GM23248 (cell line): ENCODE data around the gene PRKCB. TPM values are rescaled to one million over a fixed set of nuclear protein-coding genes. Genes with fewer than 3 reads are reported as not detected.

Source experiments
- DNase-seq: peaks from one replicate; pipeline ENCODE4 v3.0.0-alpha.2; 2015
- H2AFZ ChIP-seq: fragments of 200-600 bp; sonication (generic); 2 replicates; pipeline ENCODE4 v1.6.1; 2016; ENCODE audit warnings: antibody characterized with exemption
- H3F3A ChIP-seq: fragments of 200-600 bp; sonication (generic); 2 replicates; pipeline ENCODE4 v1.6.1; 2016; ENCODE audit warnings: mild to moderate bottlenecking, antibody characterized with exemption, mixed run types; ENCODE audit not compliant: insufficient read depth
- H3K27ac ChIP-seq: fragments of 200-600 bp; sonication (generic); 2 replicates; pipeline ENCODE4 v1.5.1; 2016; ENCODE audit warnings: mild to moderate bottlenecking
- H3K27me3 ChIP-seq: fragments of 200-600 bp; sonication (generic); replicated peaks from 2 replicates; pipeline ENCODE4 v1.6.1; 2016; ENCODE audit warnings: mild to moderate bottlenecking; ENCODE audit not compliant: insufficient read depth
- H3K36me3 ChIP-seq: fragments of 200-600 bp; sonication (generic); 2 replicates; pipeline ENCODE4 v1.6.1; 2016; ENCODE audit warnings: low read depth, mild to moderate bottlenecking
- H3K4me1 ChIP-seq: fragments of 200-600 bp; sonication (generic); 2 replicates; pipeline ENCODE4 v1.6.1; 2016; ENCODE audit warnings: mild to moderate bottlenecking; ENCODE audit not compliant: insufficient read depth
- H3K4me2 ChIP-seq: fragments of 200-600 bp; sonication (generic); one replicate; pipeline ENCODE4 v1.6.1; 2016; ENCODE audit warnings: mild to moderate bottlenecking; ENCODE audit not compliant: unreplicated experiment
- H3K4me3 ChIP-seq: fragments of 200-600 bp; sonication (generic); 2 replicates; pipeline ENCODE4 v1.5.1; 2016; ENCODE audit warnings: mild to moderate bottlenecking
- H3K79me2 ChIP-seq: fragments of 200-600 bp; sonication (generic); 2 replicates; pipeline ENCODE4 v1.6.1; 2016; ENCODE audit warnings: mild to moderate bottlenecking; ENCODE audit not compliant: insufficient read depth
- H3K9ac ChIP-seq: fragments of 200-600 bp; sonication (generic); 2 replicates; pipeline ENCODE4 v1.6.1; 2016; ENCODE audit warnings: mild to moderate bottlenecking
- H3K9me2 ChIP-seq: fragments of 200-600 bp; sonication (generic); 2 replicates; pipeline ENCODE4 v1.6.1; 2016; ENCODE audit warnings: mixed run types, mild to moderate bottlenecking, moderate library complexity; ENCODE audit not compliant: insufficient read depth
- H3K9me3 ChIP-seq: fragments of 200-600 bp; sonication (generic); one replicate; pipeline ENCODE4 v1.6.1; 2017; ENCODE audit warnings: low read depth
- H4K20me1 ChIP-seq: fragments of 200-600 bp; sonication (generic); 2 replicates; pipeline ENCODE4 v1.6.0; 2016; ENCODE audit not compliant: insufficient read depth
- EZH2 ChIP-seq: fragments of 200-600 bp; sonication (generic); IDR thresholded peaks from 2 replicates; pipeline ENCODE4 v1.6.1; 2018; ENCODE audit warnings: antibody characterized with exemption, mild to moderate bottlenecking; ENCODE audit not compliant: insufficient read depth, poor library complexity, severe bottlenecking
- EZH2phosphoT487 ChIP-seq: fragments of 200-600 bp; sonication (generic); IDR thresholded peaks from 2 replicates; pipeline ENCODE4 v1.6.1; 2018; ENCODE audit warnings: antibody characterized with exemption, moderate library complexity, mild to moderate bottlenecking, low read depth; ENCODE audit not compliant: insufficient read depth
- WGBS, 2 experiments: methylation state at CpG; one replicate each; pipeline ENCODE4 v1.1.6; 2015 to 2017; ENCODE audit warnings: low lambda C conversion rate in 2 of 2, low coverage in 1 of 2; ENCODE audit errors: missing lambda C conversion rate in 2 of 2; 5-methylcytosine and 5-hydroxymethylcytosine counted together
- in situ Hi-C: fragments of 300-500 bp; cut with MboI; formaldehyde crosslinking; loops from 2 replicates; pipeline ENCODE4 v1.15.0; 2020
- polyA plus RNA-seq: library from polyadenylated mRNA; unstranded; fragments of >200 nt; fragmentation: Nextera tagmentation; extraction: Ambion mirVana; gene quantifications from 2 replicates; pipeline ENCODE4 v1.2.1, GENCODE V29; 2016
- total RNA-seq: library from RNA; depleted of rRNA; stranded (reverse); fragments of >200 nt; shearing (Covaris generic); gene quantifications from 2 replicates; pipeline ENCODE4 v1.2.3, GENCODE V29; 2014

Gene PRKCB
- total and polyA plus RNA-seq, 2 experiments from 2014 or later = not detected

DNA sequence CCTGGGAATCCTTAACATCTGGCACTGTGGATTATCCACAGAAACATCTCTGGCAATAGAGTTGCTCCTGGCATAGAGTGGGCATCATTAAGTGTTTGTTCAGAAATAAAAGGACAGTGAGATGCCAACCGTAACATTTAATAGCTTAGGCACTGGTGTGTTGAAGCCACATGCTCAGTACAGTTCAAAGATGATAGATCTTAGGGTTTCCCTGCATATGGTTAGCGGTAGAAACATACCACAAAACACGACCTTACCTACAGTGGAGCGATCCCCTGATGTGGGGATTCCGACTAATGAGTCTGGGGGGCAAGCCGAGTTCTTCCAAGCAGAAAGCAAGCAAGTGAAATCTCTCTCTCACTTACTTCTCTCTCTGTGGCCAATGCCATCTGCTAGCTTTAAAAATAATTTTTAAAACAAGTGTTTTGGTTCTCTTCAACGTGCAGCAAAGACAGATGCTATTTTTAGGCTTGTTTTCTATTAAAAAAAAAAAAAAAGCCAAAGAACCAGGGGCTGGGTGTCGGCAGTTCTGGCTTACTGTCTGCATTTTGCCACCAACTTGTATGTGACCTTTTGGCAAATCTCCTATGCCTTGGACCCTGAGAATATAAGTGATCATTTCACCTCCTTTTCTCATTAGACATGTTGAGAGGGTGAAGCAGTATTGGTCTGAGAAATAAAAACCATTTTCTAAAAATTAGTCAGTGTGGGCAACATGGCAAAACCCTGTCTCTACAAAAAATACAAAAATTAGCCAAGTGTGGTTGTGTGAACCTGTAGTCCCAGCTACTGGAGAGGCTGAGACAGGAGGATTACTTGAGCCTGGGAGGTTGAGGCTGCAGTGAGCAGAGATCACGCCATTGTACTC lies 331.1 kb downstream of the PRKCB start:
- Histone ChIP-seq H3K27ac (no peak overlapping the region), H3K79me2 (no peaks in the 10 kb centered on the region), H3K9ac (no peak overlapping the region), H3K4me3 (no peak overlapping the region), H3K4me2 (no peak overlapping the region), H3K9me2 (no peaks in the 10 kb centered on the region), H3F3A (no peaks in the 10 kb centered on the region), H3K36me3 (no peaks in the 10 kb centered on the region), H3K4me1 (no peaks in the 10 kb centered on the region), H4K20me1 (no peaks in the 10 kb centered on the region), H3K27me3 (no peaks in the 10 kb centered on the region), H3K9me3 (no peaks in the 10 kb centered on the region), H2AFZ (no peak overlapping the region)
- TF ChIP-seq EZH2phosphoT487 = no peak
- TF ChIP-seq EZH2 = no peak
- in situ Hi-C loops = no loop called here
- DNase-seq = no peak
- 16 to 19% methylated on average over 9 of the region's 9 CpGs for WGBS, 2 experiments

DNA sequence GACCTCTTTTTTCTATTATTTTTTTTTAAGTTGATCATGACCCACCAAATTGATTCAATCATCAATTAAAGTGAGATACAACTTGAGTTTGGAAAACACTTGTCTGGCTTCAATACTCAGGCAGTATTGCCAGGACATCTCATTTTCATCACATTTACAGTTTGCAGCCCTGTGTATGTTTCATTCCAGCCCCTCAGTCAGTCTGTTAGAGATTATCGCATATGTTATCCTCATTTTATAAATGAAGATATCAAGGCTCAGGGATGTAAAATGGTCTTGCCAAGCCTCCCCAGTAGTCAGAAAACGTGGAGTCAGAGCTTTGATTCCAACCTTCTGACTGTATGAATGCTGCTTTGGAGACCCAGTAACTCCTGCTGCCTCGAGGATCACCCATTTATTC lies 333.1 kb downstream of the PRKCB start:
- no peak overlapping the region for H3K4me3 ChIP-seq
- WGBS, 2 experiments = 29 to 38% methylated on average over 3 of the region's 3 CpGs
- in situ Hi-C loops = no loop called here

DNA sequence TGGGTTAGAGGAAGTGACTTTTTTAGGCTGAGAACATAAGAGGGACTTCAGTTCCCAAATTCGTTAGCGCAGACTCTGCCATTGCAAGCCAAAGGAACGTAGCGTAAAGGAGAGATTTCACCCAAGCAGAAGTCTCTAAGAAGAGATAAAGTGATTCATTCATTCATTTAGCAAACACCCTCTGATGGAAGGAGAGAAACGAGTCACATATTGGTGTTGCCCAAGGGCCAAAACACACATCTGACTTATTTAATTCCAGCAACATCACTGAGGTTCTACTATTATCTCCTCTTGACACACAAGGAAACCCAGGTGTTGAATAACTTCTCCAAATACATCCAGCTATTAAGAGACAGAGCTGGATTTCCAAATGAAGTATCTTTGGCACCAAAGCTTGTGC lies 334.6 kb downstream of the PRKCB start:
- no peaks in the 10 kb centered on the region for H3K27me3 ChIP-seq
- no peaks in the 10 kb centered on the region for H3F3A ChIP-seq
- no peak for TF ChIP-seq EZH2phosphoT487
- no peak for TF ChIP-seq EZH2
- no peak overlapping the region for H2AFZ ChIP-seq
- WGBS, 2 experiments = 44 to 49% methylated on average over 5 of the region's 5 CpGs
- no peak overlapping the region for H3K4me2 ChIP-seq
- no peaks in the 10 kb centered on the region for H3K9me3 ChIP-seq
- H3K4me1 ChIP-seq = no peaks in the 10 kb centered on the region
- H3K36me3 ChIP-seq = no peaks in the 10 kb centered on the region
- no peak overlapping the region for H3K9ac ChIP-seq
- H3K4me3 ChIP-seq = no peak overlapping the region
- DNase-seq = no peak
- no peaks in the 10 kb centered on the region for H4K20me1 ChIP-seq
- H3K79me2 ChIP-seq = no peaks in the 10 kb centered on the region
- no peak overlapping the region for H3K27ac ChIP-seq
- in situ Hi-C loops = no loop called here
- no peaks in the 10 kb centered on the region for H3K9me2 ChIP-seq

More for the DNA sequence above, 333.1 kb downstream of the PRKCB start:
- Histone ChIP-seq H3K27ac (no peak overlapping the region), H3K4me1 (no peaks in the 10 kb centered on the region), H3F3A (no peaks in the 10 kb centered on the region), H3K27me3 (no peaks in the 10 kb centered on the region), H3K4me2 (no peak overlapping the region), H3K9ac (no peak overlapping the region), H2AFZ (no peak overlapping the region), H4K20me1 (no peaks in the 10 kb centered on the region), H3K9me3 (no peaks in the 10 kb centered on the region), H3K79me2 (no peaks in the 10 kb centered on the region), H3K36me3 (no peaks in the 10 kb centered on the region), H3K9me2 (no peaks in the 10 kb centered on the region)
- TF ChIP-seq EZH2 = no peak
- TF ChIP-seq EZH2phosphoT487 = no peak
- no peak for DNase-seq

DNA sequence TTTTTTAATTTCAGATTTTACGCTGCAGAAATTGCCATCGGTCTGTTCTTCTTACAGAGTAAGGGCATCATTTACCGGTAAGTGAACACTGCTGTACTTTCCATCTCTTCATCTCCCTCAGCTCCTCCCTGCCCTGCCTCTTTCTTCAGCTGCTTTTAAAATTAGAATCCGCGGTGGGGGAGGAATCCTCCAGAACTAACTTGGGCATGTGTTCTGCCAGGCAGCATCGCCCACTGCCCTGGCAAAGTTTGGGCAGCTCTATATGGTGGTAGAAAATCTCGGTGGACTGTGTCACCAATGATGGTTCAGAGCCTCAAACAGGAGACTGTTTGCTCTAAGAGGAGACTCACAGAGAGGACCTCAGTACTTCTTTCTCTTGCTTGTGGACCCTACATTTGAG lies 338.7 kb downstream of the PRKCB start:
- TF ChIP-seq EZH2 (no peak), EZH2phosphoT487 (no peak)
- in situ Hi-C loops = no loop called here
- Histone ChIP-seq H3K9me3 (no peaks in the 10 kb centered on the region), H3K36me3 (no peaks in the 10 kb centered on the region), H3K4me1 (no peaks in the 10 kb centered on the region), H2AFZ (no peak overlapping the region), H3K27ac (no peak overlapping the region), H3K9me2 (no peaks in the 10 kb centered on the region), H3K9ac (no peak overlapping the region), H4K20me1 (no peaks in the 10 kb centered on the region), H3K27me3 (no peaks in the 10 kb centered on the region), H3K4me3 (no peak overlapping the region), H3K4me2 (no peak overlapping the region), H3K79me2 (no peaks in the 10 kb centered on the region), H3F3A (no peaks in the 10 kb centered on the region)
- no peak for DNase-seq
- WGBS, 2 experiments = 48 to 52% methylated on average over 7 of the region's 7 CpGs

DNA sequence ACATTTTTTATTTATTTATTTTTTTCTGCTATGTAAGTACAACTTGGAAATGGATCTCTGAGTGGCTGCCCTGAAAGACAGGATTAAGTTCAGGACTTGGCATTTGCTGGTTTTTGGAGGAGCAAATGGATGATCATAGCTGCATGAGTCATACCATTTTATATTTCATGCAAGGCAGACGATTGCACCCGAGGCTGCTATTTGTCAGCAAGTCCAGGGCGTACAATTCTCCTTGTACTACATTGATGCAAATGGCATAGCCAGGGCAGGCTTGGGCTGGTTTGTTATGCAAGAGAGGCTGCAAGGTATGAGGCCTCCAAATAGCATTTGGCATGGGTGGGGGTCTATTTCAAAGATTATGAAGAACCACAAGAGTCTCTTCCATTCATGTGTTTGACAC lies 339.2 kb downstream of the PRKCB start:
- no peaks in the 10 kb centered on the region for H3K9me2 ChIP-seq
- H4K20me1 ChIP-seq = no peaks in the 10 kb centered on the region
- WGBS, 2 experiments = 30 to 32% methylated on average over 3 of the region's 3 CpGs
- no peaks in the 10 kb centered on the region for H3K79me2 ChIP-seq
- no peak overlapping the region for H2AFZ ChIP-seq
- no peaks in the 10 kb centered on the region for H3K9me3 ChIP-seq
- H3K4me1 ChIP-seq = no peaks in the 10 kb centered on the region
- no peaks in the 10 kb centered on the region for H3F3A ChIP-seq
- TF ChIP-seq EZH2phosphoT487 (no peak), EZH2 (no peak)
- H3K4me2 ChIP-seq = no peak overlapping the region
- no peaks in the 10 kb centered on the region for H3K27me3 ChIP-seq
- in situ Hi-C loops = no loop called here
- no peak overlapping the region for H3K9ac ChIP-seq
- no peak overlapping the region for H3K4me3 ChIP-seq
- no peaks in the 10 kb centered on the region for H3K36me3 ChIP-seq
- DNase-seq = no peak
- H3K27ac ChIP-seq = no peak overlapping the region
